ENCODE results near the gene ILF2.

ILF2 gene

DNA sequence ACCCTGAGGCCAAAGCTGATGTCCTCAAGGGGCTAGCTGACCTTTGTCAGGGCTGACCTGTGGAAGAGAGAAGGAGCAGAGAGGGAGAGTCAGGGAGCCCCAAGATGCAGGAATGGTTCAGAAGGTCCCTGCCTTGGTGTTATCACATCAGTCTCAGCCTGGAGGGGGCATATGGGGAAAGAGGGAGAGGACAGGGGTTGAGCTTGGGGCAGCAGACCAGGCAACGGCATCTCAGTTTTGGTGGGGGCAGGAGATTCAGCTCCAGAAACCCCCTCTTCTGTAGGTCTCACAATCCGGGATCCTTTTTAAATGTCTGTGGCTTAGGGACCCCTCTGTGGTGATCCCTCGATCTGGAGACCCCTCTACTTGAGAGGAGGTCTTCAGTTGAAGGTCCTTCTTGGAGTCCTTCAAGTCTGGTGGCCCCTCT lies 44.3 kb downstream of the ILF2 start:
- no peak for DNase-seq

GRCh38 chr1:153624965-153625611 lies 45.7 kb downstream of the ILF2 start:
- no peak for DNase-seq

- DNase-seq, result no peak
Observed at GRCh38 chr1:153623101-153623500, 47.7 kb downstream of the ILF2 start.

GRCh38 chr1:153619171-153619570 lies 51.6 kb downstream of the ILF2 start:
- DNase-seq, result no peak

DNA sequence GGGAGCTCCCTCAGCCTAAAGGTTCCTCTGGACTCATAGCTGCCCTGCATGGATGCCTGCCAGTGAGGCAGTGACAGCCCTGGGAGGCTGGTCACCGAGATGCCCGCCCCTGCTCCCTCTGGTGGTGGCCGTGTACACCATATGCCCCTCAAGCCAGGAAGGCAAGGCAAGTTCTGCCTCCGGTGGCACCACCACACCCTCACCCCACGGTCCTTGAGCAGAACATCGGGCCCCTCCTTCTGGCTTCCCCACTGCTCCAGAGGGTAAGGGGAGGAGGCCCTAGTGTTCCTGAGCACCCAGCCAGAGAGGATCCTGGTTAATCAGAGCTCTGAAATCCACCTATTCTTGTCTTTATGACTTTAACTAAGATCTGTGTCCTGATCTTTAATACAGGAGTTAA lies 53.1 kb downstream of the ILF2 start:
- DNase-seq, result no peak

- no peak for DNase-seq
Observed at GRCh38 chr1:153616917-153617311, 53.9 kb downstream of the ILF2 start.

DNA sequence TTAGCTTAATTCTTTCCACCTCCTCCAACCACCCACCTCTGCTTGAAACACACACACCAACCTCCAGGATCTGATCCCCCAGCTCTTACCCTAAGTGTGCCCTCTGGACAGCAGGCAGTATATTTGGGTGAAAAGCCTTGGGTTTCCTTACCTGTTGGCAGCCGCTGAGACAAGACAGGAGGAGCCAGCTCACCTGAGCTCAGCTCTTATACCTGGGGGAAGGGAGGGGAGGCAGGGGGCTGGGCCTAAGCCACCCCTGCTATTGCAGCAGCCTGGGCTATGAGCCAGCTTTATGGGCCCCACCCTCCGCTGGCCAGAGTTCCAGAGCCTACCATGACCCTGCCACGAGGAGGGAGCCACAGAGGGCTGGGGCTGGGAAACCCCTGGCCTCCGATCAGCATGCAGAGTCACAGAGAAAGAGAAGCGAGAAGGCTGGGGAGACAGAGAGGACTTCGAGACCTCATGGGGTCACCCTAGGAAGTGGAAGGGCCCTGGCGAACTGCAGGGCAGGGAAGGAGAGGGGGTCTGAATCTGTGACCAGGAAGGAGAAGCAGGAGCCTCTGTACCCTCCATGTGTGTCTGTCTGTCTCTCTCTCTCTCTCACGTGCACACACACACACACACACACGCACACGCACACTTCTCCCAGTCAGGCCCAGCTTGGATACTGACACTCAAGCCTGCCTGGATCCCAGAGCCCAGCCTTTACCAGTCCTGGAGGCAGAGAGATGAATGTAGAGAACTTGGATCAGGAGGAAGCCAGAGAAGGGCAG lies 54.5 kb downstream of the ILF2 start, which contains the start of gene S100A14:
S100A14 (minus strand) TSS at position 182 of the 773 bp plus-strand sequence. CDS start 467 bp downstream, outside the sequence.
- DNase-seq, result no peak

DNA sequence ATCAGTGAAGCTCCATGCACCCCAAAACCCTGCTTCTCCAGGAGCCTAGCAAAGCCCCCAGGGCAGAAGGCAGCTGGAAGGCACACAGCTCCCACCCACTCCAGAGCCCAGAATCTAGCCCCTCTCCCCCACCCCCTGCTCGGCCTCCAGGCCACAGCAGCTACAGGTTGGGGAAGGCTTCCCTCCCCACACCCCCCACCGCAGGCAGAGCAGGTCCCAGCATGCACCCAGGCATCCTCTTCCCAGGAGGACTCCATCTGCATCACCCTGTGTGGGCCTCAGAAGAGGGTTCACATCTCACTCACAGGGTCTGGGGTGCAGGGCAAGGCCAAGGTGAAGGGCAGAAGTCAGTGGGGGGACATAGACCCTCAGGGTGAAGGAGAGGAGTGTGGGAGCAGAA lies 55.4 kb downstream of the ILF2 start:
- DNase-seq, result no peak

DNA sequence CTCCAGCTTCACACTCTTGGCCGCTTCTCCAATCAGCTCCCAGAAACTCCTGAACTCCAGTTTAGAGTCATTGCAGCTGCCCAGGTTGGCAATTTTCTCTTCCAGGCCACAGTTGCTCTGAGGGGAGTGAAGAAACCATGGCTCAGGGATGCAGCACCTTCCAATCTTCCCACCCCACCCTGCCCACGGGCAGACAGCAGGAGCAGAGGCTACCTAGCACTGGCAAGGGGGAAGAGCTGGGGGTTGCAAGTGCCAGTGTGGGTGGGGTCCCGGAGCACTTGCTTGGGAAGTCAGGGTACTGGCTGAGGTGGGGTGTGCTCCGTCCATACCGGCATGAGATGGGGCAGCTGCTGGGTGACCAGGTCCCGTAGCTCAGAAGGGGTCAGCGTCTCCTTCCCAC lies 55.9 kb downstream of the ILF2 start:
- no peak for DNase-seq

GRCh38 chr1:153614189-153614900 lies 56.4 kb downstream of the ILF2 start:
- DNase-seq, result no peak

GRCh38 chr1:153613406-153613805 lies 57.4 kb downstream of the ILF2 start:
- no peak for DNase-seq

DNA sequence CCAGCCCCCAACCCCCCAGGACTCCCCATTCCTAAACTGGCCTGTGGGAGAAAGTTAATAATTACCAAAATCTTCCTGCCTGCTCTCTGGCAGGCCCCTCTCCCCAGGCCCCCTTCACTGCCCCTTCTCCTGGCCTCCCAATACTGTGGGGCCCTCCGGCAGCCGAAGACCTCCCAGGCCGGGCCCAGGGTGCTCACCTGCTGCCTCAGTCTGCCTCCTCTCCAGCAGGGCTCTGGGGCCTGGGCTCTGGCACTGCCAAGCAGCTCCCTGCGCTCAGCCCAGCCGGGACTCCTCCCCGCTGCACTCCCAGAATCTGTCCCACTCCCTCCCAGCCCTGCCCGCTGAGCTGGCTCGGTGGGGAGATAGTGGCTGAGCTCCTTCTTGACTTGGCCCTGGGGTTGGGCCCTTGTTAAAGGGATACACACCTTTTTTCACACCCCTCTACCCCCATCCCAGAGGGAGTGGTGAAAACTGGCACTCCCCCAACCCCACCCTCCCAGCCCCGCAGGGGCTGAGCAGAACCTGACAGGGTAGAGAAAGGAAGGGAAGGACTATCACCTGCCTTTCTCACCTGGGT lies 58.0 kb downstream of the ILF2 start, which contains the start of gene S100A16:
S100A16 (minus strand) TSS at position 383 of the 577 bp plus-strand sequence. CDS start 4,986 bp downstream, outside the sequence.
- DNase-seq, result peak; percentile 79

DNA sequence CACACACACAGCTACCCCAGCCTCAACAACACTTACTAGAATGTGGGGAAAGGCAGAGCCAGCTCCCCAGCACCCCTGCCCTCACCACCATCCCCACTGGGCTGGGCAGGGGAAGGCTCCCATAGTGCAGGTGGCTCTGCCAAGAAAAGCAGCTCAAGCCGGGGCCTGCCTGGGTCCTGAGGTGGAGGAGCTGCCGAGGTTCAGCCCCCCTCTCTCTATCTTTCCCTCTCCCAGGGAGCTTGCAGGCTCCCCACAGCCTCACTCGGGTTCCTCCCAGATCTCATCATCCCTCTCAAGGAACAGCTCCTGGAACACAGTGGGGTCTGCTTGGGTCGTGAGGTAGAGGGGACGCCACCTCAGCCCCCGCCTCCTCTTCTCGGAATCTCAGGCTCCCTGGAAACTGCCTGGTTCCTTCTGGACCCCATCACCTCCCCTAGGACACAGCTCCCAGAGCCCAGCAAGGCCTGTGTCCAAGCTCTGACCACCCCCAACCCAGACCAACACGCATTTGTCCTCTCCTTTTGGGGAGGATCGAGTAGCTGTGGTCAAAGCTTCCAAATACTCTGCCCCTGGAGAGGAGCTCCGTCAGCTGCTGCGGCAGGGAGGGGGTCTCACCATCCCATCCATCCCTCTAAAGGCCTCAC lies 58.6 kb downstream of the ILF2 start:
- DNase-seq, result no peak

Measured in 8988T (cell line).